Adipocyte (in vitro differentiated cells): ENCODE data around the gene HEPACAM2.

ENCODE experiments used
- DNase-seq: peaks from one replicate; pipeline ENCODE4 v3.0.0-alpha.2; 2015; ENCODE audit warnings: low read depth
- H3K27me3 ChIP-seq: replicated peaks from 2 replicates; pipeline ENCODE4 v1.7.0; 2013; ENCODE audit warnings: mild to moderate bottlenecking, low read length, moderate library complexity; ENCODE audit not compliant: control insufficient read depth, insufficient read depth
- H3K36me3 ChIP-seq: 2 replicates; pipeline ENCODE4 v1.7.0; 2013; ENCODE audit warnings: low read length, mild to moderate bottlenecking, moderate library complexity; ENCODE audit not compliant: control insufficient read depth, insufficient read depth, severe bottlenecking
- H3K4me1 ChIP-seq: 2 replicates; pipeline ENCODE4 v1.7.0; 2013; ENCODE audit warnings: mild to moderate bottlenecking, low read length, moderate library complexity; ENCODE audit not compliant: control insufficient read depth, insufficient read depth
- H3K4me3 ChIP-seq: 2 replicates; pipeline ENCODE4 v1.7.0; 2013; ENCODE audit warnings: mild to moderate bottlenecking, low read length, moderate library complexity
- H3K9ac ChIP-seq: 2 replicates; pipeline ENCODE4 v1.7.0; 2013; ENCODE audit warnings: mild to moderate bottlenecking, low read length, moderate library complexity
- H3K9me3 ChIP-seq: 2 replicates; pipeline ENCODE4 v1.7.0; 2013; ENCODE audit warnings: mild to moderate bottlenecking, low read length, moderate library complexity; ENCODE audit not compliant: control insufficient read depth

HEPACAM2 gene

GRCh38 chr7:93226310-93226709, at the start of gene HEPACAM2:
Gene HEPACAM2, minus strand, starts transcription at chr7:93226469.
- Histone ChIP-seq H3K4me3 (no peak within 1 kb of the TSS), H3K4me1 (peaks cover 2% of the 10 kb centered on the region), H3K27me3 (no peaks in the 10 kb centered on the region), H3K9me3 (no peaks in the 10 kb centered on the region), H3K36me3 (no peaks in the 10 kb centered on the region), H3K9ac (no peak within 1 kb of the TSS)
- DNase-seq, result no peak

- Histone ChIP-seq H3K36me3 (peaks cover 22% of the 10 kb centered on the region), H3K4me3 (no peak overlapping the region), H3K9ac (no peak overlapping the region), H3K4me1 (no peaks in the 10 kb centered on the region), H3K9me3 (no peaks in the 10 kb centered on the region), H3K27me3 (no peaks in the 10 kb centered on the region)
- DNase-seq, result no peak
Measured at GRCh38 chr7:93265220-93265619, 39.0 kb upstream of the HEPACAM2 start.

DNA sequence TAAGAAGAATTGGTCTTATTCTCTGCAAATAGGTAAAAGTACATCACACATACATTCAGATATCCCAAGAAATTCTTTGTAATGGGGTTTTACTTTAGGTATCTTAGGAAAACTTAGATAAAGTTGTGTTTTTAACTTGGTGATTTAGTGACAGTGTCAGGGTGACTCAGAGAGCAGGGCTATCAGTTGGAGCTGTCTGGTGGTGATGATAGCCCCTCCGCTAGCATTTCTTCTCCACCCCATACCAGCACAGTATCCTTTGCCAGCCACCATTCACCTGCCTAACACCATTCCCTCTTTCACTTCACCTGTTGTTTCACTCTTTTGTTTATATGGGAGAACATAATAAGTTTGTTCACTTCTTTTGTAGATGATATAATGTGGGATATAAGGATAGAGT, 36.3 kb upstream of the HEPACAM2 start:
- no peaks in the 10 kb centered on the region for H3K27me3 ChIP-seq
- H3K9ac ChIP-seq, result no peak overlapping the region
- no peak overlapping the region for H3K4me3 ChIP-seq
- no peak for DNase-seq
- no peaks in the 10 kb centered on the region for H3K9me3 ChIP-seq
- peaks cover 33% of the 10 kb centered on the region for H3K36me3 ChIP-seq
- no peaks in the 10 kb centered on the region for H3K4me1 ChIP-seq

- H3K4me1 ChIP-seq, result no peaks in the 10 kb centered on the region
Measured at GRCh38 chr7:93258661-93259060, 32.4 kb upstream of the HEPACAM2 start.

GRCh38 chr7:93249491-93250148, 23.4 kb upstream of the HEPACAM2 start:
- no peak overlapping the region for H3K9ac ChIP-seq
- H3K9me3 ChIP-seq, result no peaks in the 10 kb centered on the region
- H3K4me1 ChIP-seq, result peaks cover 7% of the 10 kb centered on the region
- DNase-seq, result peak; percentile 12
- peaks cover 7% of the 10 kb centered on the region for H3K36me3 ChIP-seq
- no peak overlapping the region for H3K4me3 ChIP-seq
- H3K27me3 ChIP-seq, result no peaks in the 10 kb centered on the region

More at GRCh38 chr7:93258661-93259060, 32.4 kb upstream of the HEPACAM2 start:
- H3K9ac ChIP-seq, result no peak overlapping the region
- DNase-seq, result no peak
- no peak overlapping the region for H3K4me3 ChIP-seq
- no peaks in the 10 kb centered on the region for H3K9me3 ChIP-seq
- peaks cover 44% of the 10 kb centered on the region for H3K36me3 ChIP-seq
- H3K27me3 ChIP-seq, result no peaks in the 10 kb centered on the region

DNA sequence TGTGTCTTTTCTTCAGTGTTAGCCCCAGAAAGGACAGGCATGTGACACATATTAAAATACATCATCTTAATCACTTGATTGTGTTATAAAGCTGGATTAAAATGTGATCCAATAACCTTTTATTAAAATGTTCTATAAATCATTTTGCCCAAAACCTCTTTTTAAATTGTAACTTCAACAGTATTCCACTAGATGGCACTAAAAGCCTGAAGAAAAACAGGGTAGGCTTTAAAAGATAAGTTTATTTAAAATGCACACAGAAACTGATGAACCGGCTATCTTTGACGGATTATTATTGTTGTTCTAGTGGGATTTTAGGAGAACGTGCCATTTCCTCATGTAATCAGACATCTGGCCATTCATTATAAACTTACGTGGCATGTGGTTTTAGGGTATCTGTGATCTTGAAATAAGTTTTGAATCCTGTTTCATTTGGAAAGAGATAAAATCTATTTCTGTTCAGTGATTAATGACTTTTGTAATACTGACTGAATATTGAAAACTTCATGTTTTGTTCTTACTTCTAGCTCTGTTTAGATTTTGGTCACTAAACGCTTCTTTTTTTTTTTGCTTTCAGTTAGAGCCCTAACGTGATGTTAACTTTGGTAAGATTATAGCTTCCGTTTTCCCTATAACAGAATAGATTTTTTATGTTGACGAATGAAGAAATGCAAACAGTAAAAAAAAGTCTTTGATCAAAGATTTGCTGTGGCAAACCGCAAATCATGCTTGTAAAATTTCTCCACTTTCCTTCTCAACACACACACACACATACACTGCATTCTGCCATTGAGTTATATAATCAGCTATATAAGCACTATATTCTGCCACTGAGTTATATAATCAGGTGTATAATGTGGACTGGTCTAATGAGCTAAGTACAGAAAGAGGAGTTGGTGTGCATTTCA, 19.5 kb upstream of the HEPACAM2 start:
- H3K36me3 ChIP-seq, result no peaks in the 10 kb centered on the region
- peak overlapping the region; percentile 59 for H3K4me3 ChIP-seq
- H3K4me1 ChIP-seq, result peaks cover 7% of the 10 kb centered on the region
- DNase-seq, result peak; percentile 70
- no peaks in the 10 kb centered on the region for H3K27me3 ChIP-seq
- peak overlapping the region; percentile 31 for H3K9ac ChIP-seq
- H3K9me3 ChIP-seq, result no peaks in the 10 kb centered on the region

DNA sequence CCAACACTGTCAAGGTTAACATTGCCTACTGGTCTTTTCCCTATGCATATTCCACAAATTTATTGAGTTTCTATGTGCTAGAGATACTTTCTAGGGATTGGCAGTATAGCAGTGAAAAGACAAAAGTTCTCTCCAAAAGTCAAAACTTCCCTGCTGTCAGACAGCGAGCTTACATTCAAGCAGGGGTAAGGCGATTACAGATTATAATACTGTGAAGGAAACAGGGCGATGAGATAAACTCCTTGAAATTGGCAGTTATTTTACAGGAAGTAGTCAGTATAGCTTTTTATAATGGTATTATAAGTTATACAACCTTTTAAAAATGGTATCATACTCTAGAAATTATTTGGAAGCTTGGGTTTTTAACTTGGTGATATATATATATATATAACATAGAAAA, 15.8 kb upstream of the HEPACAM2 start:
- H3K36me3 ChIP-seq, result no peaks in the 10 kb centered on the region
- DNase-seq, result no peak
- no peak overlapping the region for H3K9ac ChIP-seq
- no peak overlapping the region for H3K4me3 ChIP-seq
- H3K9me3 ChIP-seq, result no peaks in the 10 kb centered on the region
- no peaks in the 10 kb centered on the region for H3K27me3 ChIP-seq
- peaks cover 7% of the 10 kb centered on the region for H3K4me1 ChIP-seq

GRCh38 chr7:93239824-93240223, 13.6 kb upstream of the HEPACAM2 start:
- Histone ChIP-seq H3K4me1 (no peaks in the 10 kb centered on the region), H3K27me3 (no peaks in the 10 kb centered on the region), H3K36me3 (no peaks in the 10 kb centered on the region), H3K9ac (no peak overlapping the region), H3K4me3 (no peak overlapping the region), H3K9me3 (no peaks in the 10 kb centered on the region)
- DNase-seq, result no peak

DNA sequence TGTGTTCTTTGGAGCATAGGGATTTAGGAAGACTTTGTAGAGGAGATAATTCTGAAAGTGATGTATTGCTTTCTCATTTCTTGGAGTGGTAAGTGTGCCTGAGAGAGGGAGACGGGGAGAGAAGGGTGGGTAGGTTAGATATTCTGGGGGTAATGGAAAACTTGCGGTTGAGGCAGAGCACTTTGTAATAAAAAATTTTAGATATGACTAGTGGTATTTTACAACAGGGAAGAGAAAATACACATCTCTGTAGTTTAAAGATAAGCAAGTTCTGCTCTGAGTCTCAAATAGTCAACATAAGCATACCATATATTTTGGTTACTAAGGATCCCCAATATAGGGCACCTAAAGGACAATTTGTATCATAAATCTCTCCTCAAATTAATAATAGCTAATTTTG, 12.5 kb upstream of the HEPACAM2 start:
- no peak for DNase-seq
- Histone ChIP-seq H3K4me3 (no peak overlapping the region), H3K9me3 (no peaks in the 10 kb centered on the region), H3K4me1 (no peaks in the 10 kb centered on the region), H3K9ac (no peak overlapping the region), H3K27me3 (no peaks in the 10 kb centered on the region), H3K36me3 (no peaks in the 10 kb centered on the region)

DNA sequence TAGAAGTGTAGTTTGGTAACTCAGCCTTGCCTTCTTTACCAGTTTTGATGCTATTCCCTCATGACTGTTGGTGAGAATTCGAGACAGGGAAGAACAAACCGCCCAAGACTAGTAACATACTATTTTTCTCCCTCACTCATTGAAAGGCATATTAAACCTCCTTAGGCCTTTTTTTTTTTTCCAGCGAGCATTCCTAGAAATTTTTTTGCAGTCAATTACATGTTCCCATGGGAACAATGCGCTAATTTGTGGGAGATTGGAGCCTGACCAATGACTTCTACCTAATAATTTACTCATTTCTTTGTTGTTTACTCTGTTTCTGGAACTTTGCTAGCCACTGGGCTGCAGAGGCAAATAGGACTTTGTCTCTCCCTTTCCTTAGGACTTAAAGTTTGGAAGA, 11.9 kb upstream of the HEPACAM2 start:
- Histone ChIP-seq H3K36me3 (no peaks in the 10 kb centered on the region), H3K4me1 (peaks cover 5% of the 10 kb centered on the region), H3K9me3 (no peaks in the 10 kb centered on the region), H3K4me3 (no peak overlapping the region), H3K9ac (no peak overlapping the region), H3K27me3 (no peaks in the 10 kb centered on the region)
- no peak for DNase-seq

- DNase-seq, result no peak
- H3K9ac ChIP-seq, result no peak overlapping the region
- H3K4me1 ChIP-seq, result peaks cover 16% of the 10 kb centered on the region
- no peaks in the 10 kb centered on the region for H3K27me3 ChIP-seq
- no peaks in the 10 kb centered on the region for H3K36me3 ChIP-seq
- H3K9me3 ChIP-seq, result no peaks in the 10 kb centered on the region
- no peak overlapping the region for H3K4me3 ChIP-seq
Measured at GRCh38 chr7:93235541-93235940, 9.3 kb upstream of the HEPACAM2 start.
